Stimulated activated CD4-positive, alpha-beta T cell treated with anti-CD3 and anti-CD28 coated beads, Interleukin-2, amount 100 ng/mL, for 48 hours (primary cell): ENCODE results near the gene APOA4.
"Not testable (repeated sequence)": the region's sequence is repeated elsewhere in the genome, so short reads cannot be mapped to it uniquely, and the experiment has no call there.

Source experiments
- DNase-seq, 2 donors: peaks; one replicate each; pipeline ENCODE4 v3.0.0-alpha.2; 2020

The APOA4 gene

GRCh38 chr11:116844722-116845121, 21.6 kb upstream of the APOA4 start:
- no peak for DNase-seq

GRCh38 chr11:116843661-116844060, 20.6 kb upstream of the APOA4 start:
- no peak for DNase-seq

GRCh38 chr11:116842909-116843308, 19.8 kb upstream of the APOA4 start:
- no peak for DNase-seq

GRCh38 chr11:116842117-116842516, 19.0 kb upstream of the APOA4 start:
- no peak for DNase-seq

- DNase-seq, result no peak
Observed at GRCh38 chr11:116840746-116841296, 17.7 kb upstream of the APOA4 start.

- no peak for DNase-seq
Observed at GRCh38 chr11:116840224-116840745, 17.2 kb upstream of the APOA4 start.

- no peak for DNase-seq
Observed at GRCh38 chr11:116838321-116839084, 15.4 kb upstream of the APOA4 start.

- no peak for DNase-seq
Observed at GRCh38 chr11:116837231-116838091, 14.4 kb upstream of the APOA4 start, which contains the start of gene APOA1. TSS of gene APOA1 (minus strand) at chr11:116837622. CDS start at chr11:116837387, 235 bp downstream.

- no peak for DNase-seq
Observed at GRCh38 chr11:116836632-116836991, 13.5 kb upstream of the APOA4 start.

- DNase-seq, result peak; percentile 63 to 73
Observed at GRCh38 chr11:116835791-116836631, 12.9 kb upstream of the APOA4 start.

GRCh38 chr11:116835042-116835772, 12.1 kb upstream of the APOA4 start:
- no peak for DNase-seq

- DNase-seq, result not testable (repeated sequence)
Observed at GRCh38 chr11:116834535-116835041, 11.5 kb upstream of the APOA4 start.

- no peak for DNase-seq
Observed at GRCh38 chr11:116833816-116834534, 10.9 kb upstream of the APOA4 start.

- no peak for DNase-seq
Observed at GRCh38 chr11:116833491-116833815, 10.3 kb upstream of the APOA4 start.

GRCh38 chr11:116832350-116833290, 9.5 kb upstream of the APOA4 start:
- no peak for DNase-seq

GRCh38 chr11:116831790-116832349, 8.8 kb upstream of the APOA4 start:
- no peak for DNase-seq

GRCh38 chr11:116830184-116830912, 7.2 kb upstream of the APOA4 start:
- DNase-seq, result no peak

GRCh38 chr11:116829525-116830183, 6.5 kb upstream of the APOA4 start, which contains the start of gene APOC3:
TSS of gene APOC3 (plus strand) at chr11:116829907. CDS start at chr11:116830583, 676 bp downstream.
- DNase-seq, result no peak
